ENCODE data around the gene RRP8.

The RRP8 gene

GRCh38 chr11:6603287-6604080 lies at the start of gene RRP8, which contains the start of gene ILK:
Gene RRP8 (minus strand): TSS chr11:6603616. CDS start chr11:6603502, 114 bp downstream.
Gene ILK (plus strand): TSS chr11:6603774. CDS start chr11:6604272, 498 bp downstream.
- peak; percentile 67 to 88 for DNase-seq

- DNase-seq: no peak
Observed at GRCh38 chr11:6653097-6653496, 49.7 kb upstream of the RRP8 start.

- DNase-seq: no peak
Observed at GRCh38 chr11:6652182-6652581, 48.8 kb upstream of the RRP8 start.

- no peak for DNase-seq
Observed at GRCh38 chr11:6650980-6651379, 47.6 kb upstream of the RRP8 start.

GRCh38 chr11:6650104-6650503 lies 46.7 kb upstream of the RRP8 start:
- DNase-seq: no peak

- no peak for DNase-seq
Observed at GRCh38 chr11:6648501-6648900, 45.1 kb upstream of the RRP8 start.

- no peak for DNase-seq
Observed at GRCh38 chr11:6647836-6648235, 44.4 kb upstream of the RRP8 start.

- no peak for DNase-seq
Observed at GRCh38 chr11:6646918-6647679, 43.7 kb upstream of the RRP8 start.

- no peak for DNase-seq
Observed at GRCh38 chr11:6646576-6646917, 43.1 kb upstream of the RRP8 start.

GRCh38 chr11:6646071-6646470 lies 42.7 kb upstream of the RRP8 start:
- DNase-seq: no peak

GRCh38 chr11:6642957-6643356 lies 39.5 kb upstream of the RRP8 start:
- no peak for DNase-seq

GRCh38 chr11:6640985-6641701 lies 37.7 kb upstream of the RRP8 start:
- DNase-seq: no peak

GRCh38 chr11:6640036-6640984 lies 36.9 kb upstream of the RRP8 start:
- DNase-seq: no peak

- peak in 1 of 2 experiments; percentile 22 for DNase-seq
Observed at GRCh38 chr11:6638429-6638828, 35.0 kb upstream of the RRP8 start.

GRCh38 chr11:6637871-6638270 lies 34.5 kb upstream of the RRP8 start:
- no peak for DNase-seq

GRCh38 chr11:6636480-6636879 lies 33.1 kb upstream of the RRP8 start:
- DNase-seq: no peak

GRCh38 chr11:6635082-6635932 lies 31.9 kb upstream of the RRP8 start:
- DNase-seq: no peak

- DNase-seq: no peak
Observed at GRCh38 chr11:6634534-6634933, 31.1 kb upstream of the RRP8 start.

GRCh38 chr11:6633422-6634408 lies 30.3 kb upstream of the RRP8 start:
- no peak for DNase-seq
